ENCODE measurements around the gene WNT10A.

The WNT10A gene

DNA sequence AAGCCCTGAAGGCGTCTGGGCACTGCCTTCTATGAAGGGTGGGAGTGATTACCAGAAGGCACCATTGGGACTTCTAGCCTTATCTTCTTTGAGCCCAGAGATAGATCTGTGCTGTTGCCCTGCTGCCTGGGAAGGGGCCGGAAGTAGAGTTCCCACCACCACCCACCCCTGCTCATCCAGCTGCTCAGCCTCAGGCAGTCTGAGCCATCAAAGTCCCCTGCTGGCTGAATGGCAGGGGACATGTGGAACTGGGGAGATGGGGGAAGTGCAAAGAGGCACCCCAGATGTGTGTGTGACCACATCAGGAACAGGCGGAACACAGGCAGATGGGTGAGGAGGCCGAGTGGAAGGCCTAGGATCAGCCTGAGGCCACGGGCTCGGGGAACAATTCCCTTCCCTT lies 3.3 kb upstream of the WNT10A start:
- no peaks in the 10 kb centered on the region for H3F3A ChIP-seq (ENCODE audit: low read depth)
- TF ChIP-seq, protein P1, sequence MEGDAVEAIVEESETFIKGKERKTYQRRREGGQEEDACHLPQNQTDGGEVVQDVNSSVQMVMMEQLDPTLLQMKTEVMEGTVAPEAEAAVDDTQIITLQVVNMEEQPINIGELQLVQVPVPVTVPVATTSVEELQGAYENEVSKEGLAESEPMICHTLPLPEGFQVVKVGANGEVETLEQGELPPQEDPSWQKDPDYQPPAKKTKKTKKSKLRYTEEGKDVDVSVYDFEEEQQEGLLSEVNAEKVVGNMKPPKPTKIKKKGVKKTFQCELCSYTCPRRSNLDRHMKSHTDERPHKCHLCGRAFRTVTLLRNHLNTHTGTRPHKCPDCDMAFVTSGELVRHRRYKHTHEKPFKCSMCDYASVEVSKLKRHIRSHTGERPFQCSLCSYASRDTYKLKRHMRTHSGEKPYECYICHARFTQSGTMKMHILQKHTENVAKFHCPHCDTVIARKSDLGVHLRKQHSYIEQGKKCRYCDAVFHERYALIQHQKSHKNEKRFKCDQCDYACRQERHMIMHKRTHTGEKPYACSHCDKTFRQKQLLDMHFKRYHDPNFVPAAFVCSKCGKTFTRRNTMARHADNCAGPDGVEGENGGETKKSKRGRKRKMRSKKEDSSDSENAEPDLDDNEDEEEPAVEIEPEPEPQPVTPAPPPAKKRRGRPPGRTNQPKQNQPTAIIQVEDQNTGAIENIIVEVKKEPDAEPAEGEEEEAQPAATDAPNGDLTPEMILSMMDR (conservative IDR thresholded peaks at IDR 0.05; ENCODE audit: low read length) = no peak
- no peak for TF ChIP-seq EZH2phosphoT487 (IDR thresholded peaks at IDR 0.05; ENCODE audit: borderline replicate concordance)
- no peaks in the 10 kb centered on the region for H3K9me3 ChIP-seq (ENCODE audit: insufficient read depth, low read depth, low read length)
- H3K9me2 ChIP-seq (replicated peaks; ENCODE audit: low read depth, low read length) = no peaks in the 10 kb centered on the region
- H2AFZ ChIP-seq (ENCODE audit: low read length) = no peak overlapping the region
- no peaks in the 10 kb centered on the region for H3K36me3 ChIP-seq (ENCODE audit: insufficient read depth, low read length)
- H3K27me3 ChIP-seq (ENCODE audit: insufficient read depth, low read length, poor library complexity, severe bottlenecking) = no peaks in the 10 kb centered on the region
- H3K4me3 ChIP-seq (ENCODE audit: low read length, poor library complexity, severe bottlenecking) = no peak overlapping the region
- peaks cover 17% of the 10 kb centered on the region for H3K4me1 ChIP-seq (ENCODE audit: insufficient read depth, low read length, poor library complexity, severe bottlenecking)
- no peaks in the 10 kb centered on the region for H3K79me2 ChIP-seq (ENCODE audit: insufficient read depth, low read length)
- H4K20me1 ChIP-seq (ENCODE audit: insufficient read depth, low read length, poor library complexity, severe bottlenecking) = no peaks in the 10 kb centered on the region
- H3K4me2 ChIP-seq (ENCODE audit: low read depth, low read length, poor library complexity, severe bottlenecking) = peak overlapping the region; percentile 2
- no peak overlapping the region for H3K9ac ChIP-seq (ENCODE audit: low read depth, low read length, poor library complexity, severe bottlenecking)

DNA sequence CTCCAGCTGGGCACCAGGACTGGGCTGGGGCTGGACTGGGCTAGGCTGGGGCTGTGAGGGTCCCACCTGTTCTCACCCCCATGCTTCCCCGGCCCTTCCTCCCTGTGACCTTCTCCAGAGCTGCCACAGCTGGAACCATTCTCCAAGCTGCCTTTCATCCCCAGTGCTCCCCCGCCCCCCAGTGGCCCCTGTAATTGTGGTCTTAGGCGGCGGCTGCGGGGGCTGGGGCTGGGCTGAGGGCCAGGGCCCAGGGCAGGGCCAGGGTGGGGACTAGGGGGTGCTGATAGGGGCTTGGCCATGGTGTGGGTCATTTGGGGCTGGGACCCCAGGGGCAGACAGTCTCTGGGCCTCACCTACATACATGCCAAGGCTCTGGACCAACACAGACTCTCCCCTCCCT lies 2.8 kb upstream of the WNT10A start:
- Histone ChIP-seq H3K9me2 (replicated peaks; ENCODE audit: low read depth, low read length) (no peaks in the 10 kb centered on the region), H3K4me1 (ENCODE audit: insufficient read depth, low read length, poor library complexity, severe bottlenecking) (peaks cover 17% of the 10 kb centered on the region), H3K4me3 (ENCODE audit: low read length, poor library complexity, severe bottlenecking) (no peak overlapping the region), H2AFZ (ENCODE audit: low read length) (no peak overlapping the region), H4K20me1 (ENCODE audit: insufficient read depth, low read length, poor library complexity, severe bottlenecking) (no peaks in the 10 kb centered on the region), H3K9ac (ENCODE audit: low read depth, low read length, poor library complexity, severe bottlenecking) (no peak overlapping the region), H3K79me2 (ENCODE audit: insufficient read depth, low read length) (no peaks in the 10 kb centered on the region), H3K27me3 (ENCODE audit: insufficient read depth, low read length, poor library complexity, severe bottlenecking) (no peaks in the 10 kb centered on the region), H3K36me3 (ENCODE audit: insufficient read depth, low read length) (no peaks in the 10 kb centered on the region), H3K4me2 (ENCODE audit: low read depth, low read length, poor library complexity, severe bottlenecking) (peak overlapping the region; percentile 2), H3K9me3 (ENCODE audit: insufficient read depth, low read depth, low read length) (no peaks in the 10 kb centered on the region), H3F3A (ENCODE audit: low read depth) (no peaks in the 10 kb centered on the region)
- TF ChIP-seq EZH2phosphoT487 (IDR thresholded peaks at IDR 0.05; ENCODE audit: borderline replicate concordance) = no peak
- TF ChIP-seq, protein P1 (conservative IDR thresholded peaks at IDR 0.05; ENCODE audit: low read length) = no peak

DNA sequence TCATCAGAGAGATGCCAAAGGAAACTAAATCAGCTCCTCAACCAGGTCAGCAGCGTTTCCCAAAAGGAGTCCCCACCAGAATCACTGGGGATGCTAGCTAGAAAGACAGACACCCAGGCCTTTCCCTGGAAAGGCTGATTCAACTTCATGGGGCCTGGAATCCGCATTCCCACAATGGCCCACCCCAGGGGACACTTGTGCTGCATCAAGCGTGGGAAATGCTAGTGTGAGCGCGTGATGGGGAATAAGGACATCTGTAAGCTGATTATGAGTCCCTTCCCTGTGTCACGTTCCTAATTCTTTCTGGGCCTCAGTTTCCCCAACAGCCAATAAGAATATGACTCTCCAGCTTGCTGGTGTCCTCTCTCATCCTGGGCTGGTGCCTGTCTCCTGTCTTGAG lies 2.2 kb upstream of the WNT10A start:
- Histone ChIP-seq H3K36me3 (ENCODE audit: insufficient read depth, low read length) (no peaks in the 10 kb centered on the region), H3K4me3 (ENCODE audit: low read length, poor library complexity, severe bottlenecking) (no peak overlapping the region), H3K27me3 (ENCODE audit: insufficient read depth, low read length, poor library complexity, severe bottlenecking) (no peaks in the 10 kb centered on the region), H2AFZ (ENCODE audit: low read length) (no peak overlapping the region), H3K9me3 (ENCODE audit: insufficient read depth, low read depth, low read length) (no peaks in the 10 kb centered on the region), H3F3A (ENCODE audit: low read depth) (no peaks in the 10 kb centered on the region), H3K9me2 (replicated peaks; ENCODE audit: low read depth, low read length) (no peaks in the 10 kb centered on the region), H3K4me1 (ENCODE audit: insufficient read depth, low read length, poor library complexity, severe bottlenecking) (peaks cover 17% of the 10 kb centered on the region), H3K79me2 (ENCODE audit: insufficient read depth, low read length) (no peaks in the 10 kb centered on the region), H3K9ac (ENCODE audit: low read depth, low read length, poor library complexity, severe bottlenecking) (no peak overlapping the region), H3K4me2 (ENCODE audit: low read depth, low read length, poor library complexity, severe bottlenecking) (no peak overlapping the region), H4K20me1 (ENCODE audit: insufficient read depth, low read length, poor library complexity, severe bottlenecking) (no peaks in the 10 kb centered on the region)
- no peak for TF ChIP-seq EZH2phosphoT487 (IDR thresholded peaks at IDR 0.05; ENCODE audit: borderline replicate concordance)
- TF ChIP-seq, protein P1 (conservative IDR thresholded peaks at IDR 0.05; ENCODE audit: low read length) = no peak
